Activated CD4-positive, alpha-beta T cell treated with anti-CD3 and anti-CD28 coated beads, Interleukin-2, amount 10 ng/mL, durations not matched to agents 7 days and 5 days (primary cell): ENCODE results near the gene POU2F1. TPM values are rescaled to one million over a fixed set of nuclear protein-coding genes. Genes with fewer than 3 reads are reported as not detected.
A peak's percentile ranks its signal among the peaks of the same experiment; 100 is the strongest.

Source experiments
- CTCF ChIA-PET: fragments of 350-600 bp; sonication (Branson Sonifier 250); formaldehyde crosslinking; loops from one replicate; lab custom pipeline; 2021; ENCODE audit warnings: antibody characterized with exemption; lab: Charles Lee
- POLR2A ChIA-PET: fragments of 350-600 bp; sonication (Branson Sonifier 250); formaldehyde crosslinking; loops from one replicate; lab custom pipeline; 2021; ENCODE audit warnings: antibody characterized with exemption; lab: Charles Lee
- DNase-seq: peaks from one replicate; pipeline ENCODE4 v3.0.0-alpha.2; 2020
- H3K27ac Mint-ChIP-seq: one replicate; pipeline ENCODE4 v1.8.0; 2021; ENCODE audit warnings: mild to moderate bottlenecking, moderate library complexity, mixed read lengths
- H3K27me3 Mint-ChIP-seq: one replicate; pipeline ENCODE4 v1.8.0; 2021; ENCODE audit warnings: mixed read lengths
- H3K36me3 Mint-ChIP-seq: one replicate; pipeline ENCODE4 v1.8.0; 2021; ENCODE audit warnings: low read depth, mixed read lengths
- H3K4me1 Mint-ChIP-seq: one replicate; pipeline ENCODE4 v1.8.0; 2021; ENCODE audit warnings: mixed read lengths
- H3K4me3 Mint-ChIP-seq: one replicate; pipeline ENCODE4 v1.8.0; 2021; ENCODE audit warnings: mild to moderate bottlenecking, moderate library complexity, mixed read lengths
- H3K9me3 Mint-ChIP-seq: one replicate; pipeline ENCODE4 v1.8.0; 2021; ENCODE audit warnings: mixed read lengths
- total RNA-seq, 2 experiments: library from RNA; stranded (reverse); gene quantifications; one replicate each; pipeline ENCODE4 v1.2.3, GENCODE V29; 2021

The POU2F1 gene
- total RNA-seq, 2 experiments from 2014 or later: 22.0 to 22.3 TPM

DNA sequence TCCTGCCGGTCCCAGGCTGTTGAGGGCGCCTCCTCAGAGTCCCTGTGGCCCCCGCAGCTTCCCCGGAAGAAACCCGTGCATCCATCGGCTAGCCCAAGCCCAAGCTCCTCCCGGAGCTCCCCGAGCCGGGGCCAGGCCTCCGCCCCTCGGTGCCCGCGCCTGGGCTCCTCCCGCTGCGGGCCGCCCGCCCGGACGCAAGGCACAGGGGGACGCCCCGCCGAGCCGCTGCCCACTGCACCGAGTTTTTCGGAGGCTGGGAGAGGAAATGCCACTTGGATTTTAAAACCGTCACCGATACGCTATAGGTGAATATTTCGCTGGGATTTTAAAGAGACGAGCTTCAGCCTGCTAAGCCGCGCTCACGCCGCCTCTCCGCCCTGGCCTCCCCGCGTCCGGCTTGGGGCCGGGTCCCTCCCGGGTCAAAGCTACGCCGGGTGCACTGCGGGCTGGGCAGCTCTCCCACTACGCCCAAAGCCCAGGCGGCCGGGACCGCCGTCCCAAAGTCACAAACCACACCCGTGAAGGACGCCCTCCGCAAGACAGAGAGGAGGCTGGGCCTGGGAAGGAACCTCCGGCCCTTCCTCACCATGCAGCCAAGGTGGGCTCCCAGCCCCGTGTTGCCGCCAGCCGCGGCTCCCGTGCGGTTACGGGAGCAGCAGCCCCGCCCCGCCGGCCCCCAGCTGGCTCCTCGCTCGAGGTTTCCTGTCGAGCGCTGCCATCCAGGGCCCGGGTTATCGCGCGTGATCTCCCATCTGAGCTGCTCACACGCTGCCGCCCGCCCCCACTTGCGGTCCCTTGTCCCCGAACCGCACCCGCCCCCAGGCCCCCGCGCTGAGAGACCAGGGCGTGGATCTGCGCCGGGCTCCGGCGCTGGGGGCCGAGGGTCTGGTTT lies 234.5 kb downstream of the POU2F1 start:
- H3K4me1 Mint-ChIP-seq: peaks cover 71% of the 10 kb centered on the region
- H3K4me3 Mint-ChIP-seq: peak overlapping the region; percentile 77
- H3K27ac Mint-ChIP-seq: peak overlapping the region; percentile 54
- ChIA-PET POLR2A (interaction anchor here (0.6 to 1.6 kb wide), 4 partner anchors 17 to 177 kb away, joined by 3 to 5 read pairs (median 3); partner anchors contain the start of gene CD247), CTCF (interaction anchor here (0.7 to 3.3 kb wide), 16 partner anchors 8 to 79 kb away, joined by 3 to 15 read pairs (median 3); partner anchors contain the start of gene CD247)
- DNase-seq: peak; percentile 85
- H3K9me3 Mint-ChIP-seq: no peaks in the 10 kb centered on the region
- H3K27me3 Mint-ChIP-seq: no peaks in the 10 kb centered on the region
- H3K36me3 Mint-ChIP-seq: peaks cover 41% of the 10 kb centered on the region

- Mint-ChIP-seq H3K27ac (peak overlapping the region; percentile 89), H3K4me3 (peak overlapping the region; percentile 77), H3K9me3 (no peaks in the 10 kb centered on the region), H3K4me1 (peaks cover 69% of the 10 kb centered on the region), H3K36me3 (peaks cover 45% of the 10 kb centered on the region), H3K27me3 (no peaks in the 10 kb centered on the region)
- DNase-seq: peak; percentile 49
- ChIA-PET CTCF (interaction anchor here (1.0 to 3.3 kb wide), 12 partner anchors 8 to 78 kb away, joined by 3 to 15 read pairs (median 4); partner anchors contain the start of gene CD247), POLR2A (interaction anchor here (0.7 to 1.6 kb wide), 3 partner anchors 45 to 176 kb away, joined by 3 to 5 read pairs (median 3); partner anchors contain the start of gene CD247)
Observed at GRCh38 chr1:167455786-167456446, 235.2 kb downstream of the POU2F1 start.

- Mint-ChIP-seq H3K9me3 (no peaks in the 10 kb centered on the region), H3K36me3 (peaks cover 50% of the 10 kb centered on the region), H3K4me1 (peaks cover 68% of the 10 kb centered on the region), H3K27ac (peak overlapping the region; percentile 89), H3K4me3 (peak overlapping the region; percentile 77), H3K27me3 (no peaks in the 10 kb centered on the region)
- no peak for DNase-seq
- ChIA-PET POLR2A (interaction anchor here (1.6 kb wide), 1 partner anchor 44 kb away, joined by 5 read pairs; no protein-coding TSS in a partner anchor), CTCF (interaction anchor here (0.7 to 3.3 kb wide), 12 partner anchors 9 to 331 kb away, joined by 3 to 15 read pairs (median 4); partner anchors contain the start of gene CD247)
Observed at GRCh38 chr1:167456524-167456923, 235.8 kb downstream of the POU2F1 start.

DNA sequence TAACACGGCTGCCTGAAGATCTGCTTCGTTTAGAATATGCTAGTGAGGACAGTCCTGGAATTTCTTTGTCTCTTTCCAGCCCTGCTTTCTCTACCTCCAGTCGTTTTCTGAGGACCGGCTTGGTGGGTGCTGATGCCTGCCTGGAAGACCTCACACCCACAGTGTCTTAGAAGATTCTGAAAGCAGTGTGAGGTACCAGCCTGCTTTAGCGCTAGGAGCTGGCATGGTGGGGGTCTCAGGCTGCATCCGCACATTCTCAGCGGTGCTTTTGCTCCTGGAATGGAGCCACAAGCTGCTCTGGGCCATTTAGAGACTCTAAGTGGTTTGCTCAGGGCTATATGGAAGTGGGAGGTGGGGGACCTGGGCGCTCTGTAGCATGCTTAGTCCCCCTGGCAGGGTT lies 236.2 kb downstream of the POU2F1 start:
- ChIA-PET POLR2A (interaction anchor here (1.6 kb wide), 1 partner anchor 44 kb away, joined by 5 read pairs; no protein-coding TSS in a partner anchor), CTCF (interaction anchor here (0.7 to 3.3 kb wide), 6 partner anchors 9 to 332 kb away, joined by 3 to 15 read pairs (median 9); partner anchors contain the start of gene CD247)
- Mint-ChIP-seq H3K4me3 (peak overlapping the region; percentile 77), H3K36me3 (peaks cover 54% of the 10 kb centered on the region), H3K27me3 (no peaks in the 10 kb centered on the region), H3K9me3 (no peaks in the 10 kb centered on the region), H3K4me1 (peaks cover 66% of the 10 kb centered on the region), H3K27ac (peak overlapping the region; percentile 89)
- no peak for DNase-seq

- Mint-ChIP-seq H3K4me3 (no peak overlapping the region), H3K9me3 (no peaks in the 10 kb centered on the region)
Observed at GRCh38 chr1:167457936-167458584, 237.4 kb downstream of the POU2F1 start.

GRCh38 chr1:167460836-167461235 lies 240.2 kb downstream of the POU2F1 start:
- Mint-ChIP-seq H3K27me3 (no peaks in the 10 kb centered on the region), H3K36me3 (peaks cover 64% of the 10 kb centered on the region), H3K9me3 (no peaks in the 10 kb centered on the region), H3K4me1 (peaks cover 72% of the 10 kb centered on the region), H3K4me3 (no peak overlapping the region), H3K27ac (peak overlapping the region; percentile 58)
- DNase-seq: no peak
- ChIA-PET POLR2A (no interaction called here), CTCF (interaction anchor here (1.6 kb wide), 1 partner anchor 18 kb away, joined by 3 read pairs; no protein-coding TSS in a partner anchor)

More at GRCh38 chr1:167457936-167458584, 237.4 kb downstream of the POU2F1 start:
- H3K27me3 Mint-ChIP-seq: no peaks in the 10 kb centered on the region
- H3K4me1 Mint-ChIP-seq: peaks cover 62% of the 10 kb centered on the region
- ChIA-PET POLR2A (no interaction called here), CTCF (interaction anchor here (1.0 to 2.5 kb wide), 3 partner anchors 11 to 26 kb away, joined by 3 to 13 read pairs (median 4); no protein-coding TSS in a partner anchor)
- no peak for DNase-seq
- H3K36me3 Mint-ChIP-seq: peaks cover 52% of the 10 kb centered on the region
- peak overlapping the region; percentile 25 for H3K27ac Mint-ChIP-seq

DNA sequence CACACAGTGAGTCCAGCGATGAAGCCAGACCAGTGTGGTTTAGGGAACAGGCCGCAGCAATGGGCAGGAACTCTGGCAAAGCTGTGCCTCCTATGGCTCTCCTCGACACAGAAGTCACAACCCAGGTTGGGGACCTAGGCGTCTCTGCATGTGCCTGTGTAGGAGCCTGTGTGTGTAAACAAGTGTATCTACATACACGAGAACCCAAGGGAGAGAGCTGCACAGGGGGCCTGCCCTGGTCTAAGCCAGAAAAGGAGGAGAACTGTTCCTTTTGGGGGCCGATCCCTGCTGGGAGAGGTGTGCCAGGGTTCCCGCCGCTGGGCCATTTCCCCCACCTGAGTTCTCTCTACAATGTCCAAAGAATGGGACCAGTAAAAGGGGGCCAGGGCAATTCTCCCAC lies 241.7 kb downstream of the POU2F1 start:
- no peak for DNase-seq
- ChIA-PET POLR2A (no interaction called here), CTCF (interaction anchor here (1.2 kb wide), 1 partner anchor 11 kb away, joined by 4 read pairs; no protein-coding TSS in a partner anchor)
- Mint-ChIP-seq H3K36me3 (peaks cover 63% of the 10 kb centered on the region), H3K27ac (peak overlapping the region; percentile 78), H3K4me3 (no peak overlapping the region), H3K9me3 (no peaks in the 10 kb centered on the region), H3K4me1 (peaks cover 64% of the 10 kb centered on the region), H3K27me3 (no peaks in the 10 kb centered on the region)

DNA sequence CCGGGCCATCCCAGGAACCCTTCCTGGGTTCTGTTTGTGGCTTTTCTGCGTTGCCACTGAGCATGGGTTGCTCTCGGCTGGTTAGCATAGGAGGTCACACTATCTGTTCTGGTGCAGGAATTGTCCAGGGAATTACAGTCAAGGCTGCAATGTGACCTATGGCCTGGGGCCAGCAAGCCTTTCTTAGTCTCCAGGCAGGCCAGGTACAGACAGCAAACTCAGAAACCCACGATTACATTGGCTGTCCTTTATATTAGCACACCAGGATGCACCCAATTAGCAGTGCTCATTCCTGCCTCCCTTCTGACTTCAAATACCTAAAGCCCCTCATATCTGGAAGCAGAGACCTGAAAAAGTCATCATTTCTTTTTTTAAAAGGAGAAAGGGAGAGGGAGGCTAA lies 242.4 kb downstream of the POU2F1 start:
- peaks cover 63% of the 10 kb centered on the region for H3K4me1 Mint-ChIP-seq
- no peaks in the 10 kb centered on the region for H3K27me3 Mint-ChIP-seq
- H3K36me3 Mint-ChIP-seq: peaks cover 60% of the 10 kb centered on the region
- no peak for DNase-seq
- ChIA-PET POLR2A (no interaction called here), CTCF (no interaction called here)
- H3K27ac Mint-ChIP-seq: peak overlapping the region; percentile 78
- H3K4me3 Mint-ChIP-seq: no peak overlapping the region
- no peaks in the 10 kb centered on the region for H3K9me3 Mint-ChIP-seq

- peaks cover 69% of the 10 kb centered on the region for H3K4me1 Mint-ChIP-seq
- CTCF ChIA-PET: interaction anchor here (0.8 to 1.1 kb wide), 3 partner anchors 9 to 16 kb away, joined by 3 to 5 read pairs (median 3); no protein-coding TSS in a partner anchor
Observed at GRCh38 chr1:167463875-167464575, 243.3 kb downstream of the POU2F1 start.

GRCh38 chr1:167465018-167465417 lies 244.3 kb downstream of the POU2F1 start:
- peaks cover 62% of the 10 kb centered on the region for H3K36me3 Mint-ChIP-seq
- no peaks in the 10 kb centered on the region for H3K9me3 Mint-ChIP-seq
- H3K27ac Mint-ChIP-seq: peak overlapping the region; percentile 82
- ChIA-PET CTCF (interaction anchor here (0.7 to 1.7 kb wide), 5 partner anchors 10 to 335 kb away, joined by 3 to 5 read pairs (median 4); no protein-coding TSS in a partner anchor), POLR2A (no interaction called here)
- no peak for DNase-seq
- peaks cover 70% of the 10 kb centered on the region for H3K4me1 Mint-ChIP-seq
- peak overlapping the region; percentile 43 for H3K4me3 Mint-ChIP-seq
- no peaks in the 10 kb centered on the region for H3K27me3 Mint-ChIP-seq

More at GRCh38 chr1:167463875-167464575, 243.3 kb downstream of the POU2F1 start:
- POLR2A ChIA-PET: no interaction called here
- no peak for DNase-seq
- Mint-ChIP-seq H3K27ac (no peak overlapping the region), H3K27me3 (no peaks in the 10 kb centered on the region), H3K4me3 (no peak overlapping the region), H3K9me3 (no peaks in the 10 kb centered on the region), H3K36me3 (peaks cover 61% of the 10 kb centered on the region)

GRCh38 chr1:167465743-167466142 lies 245.1 kb downstream of the POU2F1 start:
- POLR2A ChIA-PET: no interaction called here
- H3K4me1 Mint-ChIP-seq: peaks cover 69% of the 10 kb centered on the region
- no peak overlapping the region for H3K4me3 Mint-ChIP-seq
- CTCF ChIA-PET: interaction anchor here (0.5 to 1.7 kb wide), 6 partner anchors 10 to 258 kb away, joined by 3 to 5 read pairs (median 3); no protein-coding TSS in a partner anchor
- peaks cover 59% of the 10 kb centered on the region for H3K36me3 Mint-ChIP-seq
- no peaks in the 10 kb centered on the region for H3K27me3 Mint-ChIP-seq
- no peaks in the 10 kb centered on the region for H3K9me3 Mint-ChIP-seq
- peak overlapping the region; percentile 69 for H3K27ac Mint-ChIP-seq
- no peak for DNase-seq
